ENCODE results near the gene ITGB6.

Gene ITGB6

GRCh38 chr2:160061944-160062291 is 138.2 kb downstream of the ITGB6 start:
- DNase-seq (ENCODE audit: low read depth), result no peak
- H3K4me3 ChIP-seq (ENCODE audit: control insufficient read depth, low read depth, low read length), result peak overlapping the region; percentile 59
- no peak for TF ChIP-seq CTCF (conservative IDR thresholded peaks at IDR 0.05; ENCODE audit: control insufficient read depth, insufficient read depth, low read depth, low read length)

- no peak for DNase-seq (ENCODE audit: low read depth)
- no peak for TF ChIP-seq CTCF (conservative IDR thresholded peaks at IDR 0.05; ENCODE audit: control insufficient read depth, insufficient read depth, low read depth, low read length)
- peak overlapping the region; percentile 59 for H3K4me3 ChIP-seq (ENCODE audit: control insufficient read depth, low read depth, low read length)
Observed at GRCh38 chr2:160061533-160061932, 138.5 kb downstream of the ITGB6 start.

- TF ChIP-seq CTCF (conservative IDR thresholded peaks at IDR 0.05; ENCODE audit: control insufficient read depth, insufficient read depth, low read depth, low read length), result no peak
- H3K4me3 ChIP-seq (ENCODE audit: control insufficient read depth, low read depth, low read length), result no peak overlapping the region
- no peak for DNase-seq (ENCODE audit: low read depth)
Observed at GRCh38 chr2:160060297-160060696, 139.8 kb downstream of the ITGB6 start.

- no peak overlapping the region for H3K4me3 ChIP-seq (ENCODE audit: control insufficient read depth, low read depth, low read length)
- no peak for TF ChIP-seq CTCF (conservative IDR thresholded peaks at IDR 0.05; ENCODE audit: control insufficient read depth, insufficient read depth, low read depth, low read length)
- DNase-seq (ENCODE audit: low read depth), result no peak
Observed at GRCh38 chr2:160057356-160057755, 142.7 kb downstream of the ITGB6 start.

- H3K4me3 ChIP-seq (ENCODE audit: control insufficient read depth, low read depth, low read length), result no peak overlapping the region
- no peak for TF ChIP-seq CTCF (conservative IDR thresholded peaks at IDR 0.05; ENCODE audit: control insufficient read depth, insufficient read depth, low read depth, low read length)
- no peak for DNase-seq (ENCODE audit: low read depth)
Observed at GRCh38 chr2:160055726-160056108, 144.4 kb downstream of the ITGB6 start.

GRCh38 chr2:160054984-160055725 is 144.9 kb downstream of the ITGB6 start:
- H3K4me3 ChIP-seq (ENCODE audit: control insufficient read depth, low read depth, low read length), result no peak overlapping the region
- peak; percentile 79 for DNase-seq (ENCODE audit: low read depth)
- no peak for TF ChIP-seq CTCF (conservative IDR thresholded peaks at IDR 0.05; ENCODE audit: control insufficient read depth, insufficient read depth, low read depth, low read length)

- no peak overlapping the region for H3K4me3 ChIP-seq (ENCODE audit: control insufficient read depth, low read depth, low read length)
- no peak for DNase-seq (ENCODE audit: low read depth)
- no peak for TF ChIP-seq CTCF (conservative IDR thresholded peaks at IDR 0.05; ENCODE audit: control insufficient read depth, insufficient read depth, low read depth, low read length)
Observed at GRCh38 chr2:160053946-160054345, 146.1 kb downstream of the ITGB6 start.

All from fibroblast of mammary gland (primary cell).